HG03571 (cell line): ENCODE data around the gene AARSD1.
"Not testable (repeated sequence)": the region's sequence is repeated elsewhere in the genome, so short reads cannot be mapped to it uniquely, and the experiment has no call there.

Experiments used
- ATAC-seq: cut with Tn5 transposase; IDR thresholded peaks from one replicate; pipeline ENCODE4 v1.9.1; 2021; ENCODE audit not compliant: unreplicated experiment

The AARSD1 gene

GRCh38 chr17:42920922-42921321 lies 43.3 kb downstream of the AARSD1 start:
- no peak for ATAC-seq

DNA sequence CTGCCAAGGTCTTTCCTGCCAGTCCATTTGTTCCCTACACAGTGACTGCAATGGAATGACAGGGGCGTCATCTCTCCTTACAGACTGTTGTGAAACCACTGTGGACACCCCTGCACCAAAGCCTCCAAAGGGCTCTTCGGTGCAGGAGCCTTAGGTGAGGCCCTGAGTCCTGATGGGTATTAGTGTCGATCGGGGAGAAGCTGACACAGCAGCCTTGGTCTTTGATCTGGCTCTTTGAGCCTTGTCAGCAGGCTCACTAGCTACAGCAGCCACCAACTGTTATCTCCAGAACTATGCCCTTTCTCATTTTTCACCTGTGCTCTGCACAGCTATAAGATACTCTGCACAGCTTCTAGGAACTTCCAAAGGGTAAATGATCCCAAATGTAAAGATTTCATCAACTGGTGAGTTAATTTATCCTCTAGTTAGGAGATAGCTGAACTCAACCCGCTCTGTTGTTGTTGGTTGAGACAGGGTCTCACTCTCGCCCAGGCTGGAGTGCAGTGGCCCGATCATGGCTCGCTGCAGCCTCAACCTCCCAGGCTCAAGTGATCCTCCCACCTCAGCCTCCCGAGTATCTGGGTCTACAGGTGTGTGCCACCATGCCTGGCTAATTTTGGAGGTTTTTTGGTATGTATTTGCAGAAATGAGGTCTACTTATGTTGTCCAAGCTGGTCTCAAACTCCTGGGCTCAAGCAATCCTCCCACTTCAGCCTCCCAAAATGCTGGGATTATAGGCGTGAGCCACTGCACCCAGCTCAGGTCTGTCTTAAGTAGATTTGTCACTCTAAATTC lies 44.0 kb downstream of the AARSD1 start:
- ATAC-seq, result no peak

DNA sequence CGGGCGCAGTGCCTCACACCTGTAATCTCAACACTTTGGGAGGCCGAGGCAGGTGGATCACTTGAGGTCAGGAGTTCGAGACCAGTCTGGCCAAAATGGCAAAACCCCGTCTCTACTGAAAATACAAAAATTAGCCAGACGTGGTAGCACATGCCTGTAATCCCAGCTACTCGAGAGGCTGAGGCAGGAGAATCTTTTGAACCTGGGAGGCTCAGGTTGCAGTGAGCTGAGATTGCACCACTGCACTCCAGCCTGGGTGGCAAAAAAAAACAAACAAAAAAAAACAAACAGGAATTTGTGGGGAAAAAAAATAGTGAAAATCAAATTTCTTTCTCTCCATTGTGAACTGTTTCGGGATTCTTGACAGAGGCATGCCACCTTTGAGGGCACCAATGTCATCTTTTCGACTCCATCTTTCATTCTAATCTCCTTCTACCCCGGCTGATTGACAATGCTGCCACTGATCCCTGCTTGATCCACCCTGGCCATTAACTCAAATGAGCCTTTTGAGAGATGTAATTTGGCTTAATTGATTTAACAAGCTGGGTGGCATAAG lies 44.7 kb downstream of the AARSD1 start:
- not testable (repeated sequence) for ATAC-seq

- no peak for ATAC-seq
These were observed 45.2 kb downstream of the AARSD1 start for GRCh38 chr17:42918902-42919521.

DNA sequence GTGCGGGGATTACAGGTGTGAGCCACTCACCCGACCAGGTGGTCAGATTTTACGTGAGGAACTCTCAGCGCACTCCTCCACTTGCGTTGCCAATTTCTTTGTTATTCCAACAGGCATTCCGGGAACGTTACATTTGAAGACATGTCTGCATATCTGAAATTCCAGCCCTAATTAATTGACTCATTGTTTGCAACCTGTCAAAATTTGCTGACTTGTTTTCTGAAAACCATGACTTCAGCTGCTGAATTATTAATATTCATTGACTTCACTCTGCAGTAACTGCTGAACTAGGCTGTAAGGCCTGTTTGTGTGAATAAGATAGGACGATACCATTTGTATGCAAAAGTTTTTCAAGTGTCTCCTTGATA lies 47.0 kb downstream of the AARSD1 start:
- ATAC-seq, result no peak

GRCh38 chr17:42916388-42917235 lies 47.6 kb downstream of the AARSD1 start:
- not testable (repeated sequence) for ATAC-seq

DNA sequence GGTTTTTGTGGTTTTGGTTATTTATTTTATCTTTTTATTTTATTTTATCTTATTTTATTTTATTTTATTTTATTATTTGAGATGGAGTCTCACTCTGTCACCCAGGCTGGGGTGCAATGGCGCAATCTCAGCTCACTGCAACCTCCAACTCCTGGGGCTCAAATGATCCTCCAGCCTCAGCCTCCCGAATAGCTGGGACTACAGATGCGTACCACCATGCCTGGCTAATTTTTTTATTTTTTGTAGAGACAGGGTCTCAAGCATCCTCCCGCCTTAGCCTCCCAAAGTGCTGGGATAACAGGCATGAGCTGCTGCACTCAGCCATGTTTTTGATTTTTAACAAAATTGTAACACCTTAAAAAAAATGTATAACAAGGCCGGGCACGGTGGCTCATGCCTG lies 49.0 kb downstream of the AARSD1 start:
- ATAC-seq, result not testable (repeated sequence)

DNA sequence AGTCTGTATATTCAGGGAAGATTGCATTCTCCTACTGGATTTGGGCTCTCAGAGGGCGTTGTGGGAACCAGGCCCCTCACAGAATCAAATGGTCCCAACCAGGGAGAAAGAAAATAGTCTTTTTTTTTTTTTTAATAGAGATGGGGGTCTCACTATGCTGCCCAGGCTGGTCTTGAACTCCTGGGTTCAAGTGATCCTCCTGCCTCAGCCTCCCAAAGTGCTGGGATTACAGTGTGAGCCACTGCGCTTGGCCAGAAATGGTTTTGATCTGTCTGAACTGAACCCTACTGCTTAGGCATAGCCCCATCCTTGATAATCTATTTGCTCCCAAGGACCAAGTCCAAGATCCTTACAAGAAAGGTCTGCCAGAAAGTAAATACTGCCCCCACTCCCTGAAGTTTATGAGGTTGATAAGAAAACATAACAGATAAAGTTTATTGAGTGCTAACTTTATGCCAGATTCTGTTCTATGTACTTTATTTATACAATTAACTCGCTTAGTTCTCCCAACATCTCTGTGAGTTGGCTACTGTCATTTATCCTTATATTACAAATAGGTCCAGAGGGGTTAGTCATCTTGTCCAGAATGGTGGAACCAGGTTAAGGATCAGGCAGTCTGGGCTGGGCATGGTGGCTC lies 50.2 kb downstream of the AARSD1 start:
- ATAC-seq, result no peak

DNA sequence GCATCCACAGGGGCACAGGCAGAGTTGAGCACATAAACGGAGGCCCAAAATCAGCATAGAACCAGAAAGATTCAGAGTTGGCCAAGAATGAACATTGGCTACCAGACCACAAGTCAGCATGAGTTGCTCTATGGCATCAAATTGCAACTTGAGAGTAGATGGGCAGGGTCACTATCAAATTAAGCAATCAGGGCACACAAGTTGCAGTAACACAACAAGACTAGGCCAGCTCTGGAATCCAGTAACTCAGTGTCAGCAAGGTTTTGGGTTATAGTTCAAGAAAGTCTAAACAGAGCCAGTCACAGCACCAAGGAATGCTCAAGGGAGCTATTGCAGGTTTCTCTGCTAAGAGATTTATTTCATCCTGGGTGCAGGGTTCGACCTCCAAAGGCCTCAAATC lies 50.7 kb downstream of the AARSD1 start:
- no peak for ATAC-seq

DNA sequence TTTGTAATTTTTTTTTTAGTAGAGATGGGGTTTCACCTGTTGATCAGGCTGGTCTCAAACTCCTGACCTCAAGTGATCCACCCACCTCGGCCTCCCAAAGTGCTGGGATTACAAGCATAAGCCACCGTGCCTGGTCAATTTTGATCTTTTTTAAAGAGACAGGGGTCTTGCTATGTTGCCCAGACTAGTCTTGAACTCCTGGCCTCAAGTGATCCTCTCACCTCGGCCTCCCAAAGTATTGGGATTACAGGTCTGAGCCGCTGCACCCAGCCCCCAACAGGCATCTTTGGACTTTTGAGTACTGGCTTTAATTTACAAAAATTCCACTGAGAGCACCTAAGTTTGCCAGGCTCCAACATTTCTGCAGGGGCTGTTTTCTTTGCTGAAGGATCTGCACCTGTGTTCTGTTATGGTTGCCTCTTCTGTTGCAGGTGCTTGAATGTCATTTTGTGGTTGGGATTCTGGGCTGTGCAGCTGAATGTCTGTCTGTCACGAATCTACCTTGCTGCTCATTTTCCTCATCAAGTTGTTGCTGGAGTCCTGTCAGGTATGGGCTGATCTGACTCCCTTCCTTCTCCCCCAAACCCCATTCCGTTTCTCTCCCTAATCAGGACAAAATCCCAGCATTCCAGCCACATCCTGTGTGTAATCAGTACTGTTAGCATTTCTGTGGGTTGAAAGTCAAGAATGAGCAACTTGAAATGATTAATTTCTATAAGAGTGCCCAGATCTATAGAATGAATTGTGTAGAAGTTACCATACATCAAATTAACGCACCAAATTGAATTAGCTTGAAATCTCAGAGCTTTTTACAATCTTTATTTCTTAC lies 55.2 kb downstream of the AARSD1 start:
- no peak for ATAC-seq

- no peak for ATAC-seq
These were observed 57.3 kb downstream of the AARSD1 start for GRCh38 chr17:42906772-42907446.

- ATAC-seq, result no peak
These were observed 60.2 kb downstream of the AARSD1 start for GRCh38 chr17:42904110-42904469.

DNA sequence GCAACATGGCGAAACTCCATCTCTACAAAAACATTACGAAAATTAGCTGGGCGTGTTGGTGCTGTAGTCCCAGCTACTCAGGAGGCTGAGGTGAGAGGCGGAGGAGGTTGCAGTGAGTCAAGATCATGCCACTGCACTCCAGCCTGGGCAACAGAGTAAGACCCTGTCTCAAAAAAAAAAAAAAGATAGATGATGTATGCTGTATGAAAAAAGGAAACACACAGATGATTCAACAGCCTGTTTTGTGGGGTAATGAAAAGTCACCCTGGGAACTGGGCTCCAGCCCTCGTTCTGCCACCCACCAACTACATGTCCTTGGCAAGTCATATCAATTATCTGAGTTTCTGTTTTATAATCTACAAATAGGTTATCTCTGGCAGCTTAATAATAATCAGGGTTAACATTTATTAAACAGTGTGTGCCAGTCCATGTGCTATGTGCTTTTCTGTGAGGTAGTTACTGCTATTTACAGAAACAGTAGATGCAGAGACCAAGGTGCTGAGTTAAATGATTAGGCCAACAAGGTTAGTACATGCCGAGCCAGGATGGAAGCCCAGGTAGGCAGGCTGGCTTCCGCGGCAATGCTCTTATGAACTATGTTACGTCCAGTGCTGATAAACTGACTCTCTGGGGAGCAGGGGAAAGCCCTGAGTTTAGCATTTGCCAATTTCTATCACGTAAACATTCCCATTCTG lies 62.6 kb downstream of the AARSD1 start:
- ATAC-seq, result no peak
